Liver (tissue), 9 donors: Measurements from ENCODE around the gene EXOSC5. TPM values are rescaled to one million over a fixed set of nuclear protein-coding genes. Genes with fewer than 3 reads are reported as not detected.

ENCODE experiments used
- DNase-seq: peaks from one replicate; pipeline ENCODE4 v3.0.0-alpha.2; 2017; ENCODE audit warnings: low spot score
- H3K27ac ChIP-seq, 2 donors: one replicate each; pipeline ENCODE4 v1.7.0; 2013; ENCODE audit warnings: inconsistent platforms in 2 of 2, low read length in 2 of 2, control low read depth in 1 of 2, low read depth in 1 of 2, mild to moderate bottlenecking in 1 of 2
- H3K27me3 ChIP-seq, 4 donors: one replicate each; pipeline versions ENCODE4 v1.6.1 to v1.7.0; 2013; ENCODE audit warnings: low read length in 3 of 4, inconsistent platforms in 1 of 4, mild to moderate bottlenecking in 1 of 4, moderate library complexity in 1 of 4; ENCODE audit not compliant: control insufficient read depth in 4 of 4, insufficient read depth in 4 of 4
- H3K36me3 ChIP-seq, 4 donors: one replicate each; pipeline versions ENCODE4 v1.6.1 to v1.7.0; 2013; ENCODE audit warnings: low read length in 3 of 4, mild to moderate bottlenecking in 3 of 4, low read depth in 1 of 4, moderate library complexity in 1 of 4; ENCODE audit not compliant: control insufficient read depth in 4 of 4, insufficient read depth in 3 of 4
- H3K4me1 ChIP-seq, 4 donors: one replicate each; pipeline versions ENCODE4 v1.6.1 to v1.7.0; 2013; ENCODE audit warnings: low read length in 3 of 4, mild to moderate bottlenecking in 3 of 4, moderate library complexity in 1 of 4; ENCODE audit not compliant: control insufficient read depth in 4 of 4, insufficient read depth in 4 of 4
- H3K4me3 ChIP-seq, 3 donors: one replicate each; pipeline versions ENCODE4 v1.6.1 to v1.7.0; 2013; ENCODE audit warnings: low read length in 3 of 3, control low read depth in 1 of 3, low read depth in 1 of 3, mild to moderate bottlenecking in 1 of 3
- H3K9ac ChIP-seq, 2 donors: one replicate each; pipeline ENCODE4 v1.7.0; 2013; ENCODE audit warnings: low read length in 2 of 2, mild to moderate bottlenecking in 2 of 2, moderate library complexity in 2 of 2, control low read depth in 1 of 2, low read depth in 1 of 2
- H3K9me3 ChIP-seq, 4 donors: one replicate each; pipeline versions ENCODE4 v1.6.1 to v1.7.0; 2013; ENCODE audit warnings: low read length in 3 of 4; ENCODE audit not compliant: control insufficient read depth in 4 of 4
- EGR1 ChIP-seq, 2 donors: IDR thresholded peaks; 2 replicates each; pipeline ENCODE4 v1.6.1; 2016 to 2018; ENCODE audit warnings: antibody characterized with exemption in 2 of 2, low read depth in 2 of 2
- FOXA1 ChIP-seq: IDR thresholded peaks from 2 replicates; pipeline ENCODE4 v1.6.1; 2016; ENCODE audit warnings: antibody characterized with exemption
- FOXA2 ChIP-seq: IDR thresholded peaks from 2 replicates; pipeline ENCODE4 v1.6.1; 2016; ENCODE audit warnings: antibody characterized with exemption
- GABPA ChIP-seq, 2 donors: IDR thresholded peaks in 1 of 2; conservative IDR thresholded peaks in 1 of 2; 2 replicates each; pipeline ENCODE4 v1.6.1; 2016; ENCODE audit warnings: antibody characterized with exemption in 2 of 2, mild to moderate bottlenecking in 1 of 2, moderate library complexity in 1 of 2
- HNF4G ChIP-seq: IDR thresholded peaks from 2 replicates; pipeline ENCODE4 v1.6.1; 2016; ENCODE audit warnings: antibody characterized with exemption
- NR2F2 ChIP-seq: IDR thresholded peaks from 2 replicates; pipeline ENCODE4 v1.6.1; 2016; ENCODE audit warnings: antibody characterized with exemption
- RXRA ChIP-seq, 2 donors: IDR thresholded peaks; 2 replicates each; pipeline ENCODE4 v1.6.1; 2017 to 2018; ENCODE audit warnings: antibody characterized with exemption in 2 of 2, mild to moderate bottlenecking in 1 of 2
- SP1 ChIP-seq: IDR thresholded peaks from 2 replicates; pipeline ENCODE4 v1.6.1; 2018; ENCODE audit warnings: antibody characterized with exemption, mild to moderate bottlenecking
- TAF1 ChIP-seq: conservative IDR thresholded peaks from 2 replicates; pipeline ENCODE4 v1.6.1; 2016; ENCODE audit warnings: antibody characterized with exemption, mild to moderate bottlenecking
- YY1 ChIP-seq: IDR thresholded peaks from 2 replicates; pipeline ENCODE4 v1.6.1; 2016; ENCODE audit warnings: antibody characterized with exemption, mild to moderate bottlenecking
- WGBS: extraction: QIAGEN DNeasy Blood & Tissue Kit; methylation state at CpG from one replicate; pipeline ENCODE4 v1.1.7; 2013; 5-methylcytosine and 5-hydroxymethylcytosine counted together
- polyA plus RNA-seq, 2 donors: library from polyadenylated mRNA; stranded (reverse) in 1 of 2; unstranded in 1 of 2; fragments of 200-250 nt in 1 of 2; fragments of >200 nt in 1 of 2; fragmentation: Nextera tagmentation in 1 of 2; extraction: Ambion mirVana in 1 of 2; gene quantifications; one replicate each; pipeline versions ENCODE4 v1.2.1 to v1.2.3, GENCODE V29; 2013 to 2015
- total RNA-seq, 2 donors: library from RNA; depleted of rRNA; stranded (reverse); fragments of >200 nt; gene quantifications; one replicate each; pipeline ENCODE4 v1.2.3, GENCODE V29; 2014
- TF ChIP-seq, protein P1 (sequence below): IDR thresholded peaks from 2 replicates; pipeline ENCODE4 v1.6.1; 2016; ENCODE audit warnings: antibody characterized with exemption, mild to moderate bottlenecking
- TF ChIP-seq, protein P2 (sequence below): fragments of 150-350 bp; IDR thresholded peaks from 2 replicates; pipeline ENCODE4 v1.5.1; 2017; ENCODE audit warnings: improper control_type of control experiment, low read depth, low read length; ENCODE audit not compliant: missing input control
- TF ChIP-seq, protein P3 (sequence below): IDR thresholded peaks from 2 replicates; pipeline ENCODE4 v1.6.1; 2016; ENCODE audit warnings: antibody characterized with exemption
- TF ChIP-seq, protein P4 (sequence below): IDR thresholded peaks from 2 replicates; pipeline ENCODE4 v1.6.1; 2016; ENCODE audit warnings: antibody characterized with exemption
- donor health status: healthy.
- donor health status: healthy.
- donor health status: healthy.
- donor health status: healthy.
- donor health status: healthy.

EXOSC5 gene
- total and polyA plus RNA-seq, 4 donors = 8.3 to 26.7 (median 18.9) TPM

DNA sequence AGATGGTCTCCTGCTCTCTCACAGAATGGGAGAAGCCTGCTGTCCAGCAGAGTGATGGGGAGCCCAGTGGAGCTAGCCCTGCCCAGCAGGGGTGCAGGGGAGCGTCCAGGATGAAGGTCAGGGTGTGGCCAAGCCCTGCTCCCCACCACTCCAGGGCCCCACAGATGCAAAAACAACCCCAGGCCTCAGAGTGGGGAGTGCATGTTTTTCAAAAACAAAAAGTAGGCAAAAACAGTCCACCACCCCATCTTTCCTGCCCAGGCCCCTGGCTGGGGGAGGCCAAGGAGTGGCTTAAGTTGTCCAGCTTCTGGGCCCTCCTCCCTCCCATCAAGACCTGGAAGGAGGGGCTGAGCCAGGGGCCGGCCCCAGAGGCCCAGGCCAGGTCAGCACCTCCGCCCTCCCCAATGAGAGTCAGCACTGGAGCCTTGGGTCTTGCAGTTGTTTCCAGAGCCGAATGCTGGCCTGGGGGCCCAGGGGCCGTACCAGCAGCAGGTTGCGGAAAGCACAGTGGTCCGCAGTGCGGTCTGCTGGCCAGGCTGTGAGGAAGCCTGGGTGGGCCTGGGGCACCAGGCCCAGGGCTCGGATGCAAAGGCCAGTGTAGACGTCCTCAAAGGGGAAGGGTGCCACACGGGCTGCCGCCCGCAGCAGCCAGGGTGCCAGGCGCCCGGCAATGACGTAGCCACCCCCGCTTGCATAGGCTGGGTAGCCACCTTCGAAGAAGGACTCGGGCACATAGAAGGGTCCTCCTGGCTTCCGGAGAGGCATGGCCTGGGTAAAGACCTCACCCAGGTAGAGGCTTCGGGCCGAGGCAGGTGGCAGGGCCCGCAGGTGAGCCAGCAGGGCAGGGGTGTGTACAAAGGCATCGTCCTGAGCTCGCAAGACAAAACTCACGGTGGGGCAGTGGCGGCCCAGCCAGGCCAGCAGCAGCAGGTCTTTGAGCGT is 28.3 kb upstream of the EXOSC5 start:
- TF ChIP-seq SP1 = no peak
- TF ChIP-seq, protein P1, sequence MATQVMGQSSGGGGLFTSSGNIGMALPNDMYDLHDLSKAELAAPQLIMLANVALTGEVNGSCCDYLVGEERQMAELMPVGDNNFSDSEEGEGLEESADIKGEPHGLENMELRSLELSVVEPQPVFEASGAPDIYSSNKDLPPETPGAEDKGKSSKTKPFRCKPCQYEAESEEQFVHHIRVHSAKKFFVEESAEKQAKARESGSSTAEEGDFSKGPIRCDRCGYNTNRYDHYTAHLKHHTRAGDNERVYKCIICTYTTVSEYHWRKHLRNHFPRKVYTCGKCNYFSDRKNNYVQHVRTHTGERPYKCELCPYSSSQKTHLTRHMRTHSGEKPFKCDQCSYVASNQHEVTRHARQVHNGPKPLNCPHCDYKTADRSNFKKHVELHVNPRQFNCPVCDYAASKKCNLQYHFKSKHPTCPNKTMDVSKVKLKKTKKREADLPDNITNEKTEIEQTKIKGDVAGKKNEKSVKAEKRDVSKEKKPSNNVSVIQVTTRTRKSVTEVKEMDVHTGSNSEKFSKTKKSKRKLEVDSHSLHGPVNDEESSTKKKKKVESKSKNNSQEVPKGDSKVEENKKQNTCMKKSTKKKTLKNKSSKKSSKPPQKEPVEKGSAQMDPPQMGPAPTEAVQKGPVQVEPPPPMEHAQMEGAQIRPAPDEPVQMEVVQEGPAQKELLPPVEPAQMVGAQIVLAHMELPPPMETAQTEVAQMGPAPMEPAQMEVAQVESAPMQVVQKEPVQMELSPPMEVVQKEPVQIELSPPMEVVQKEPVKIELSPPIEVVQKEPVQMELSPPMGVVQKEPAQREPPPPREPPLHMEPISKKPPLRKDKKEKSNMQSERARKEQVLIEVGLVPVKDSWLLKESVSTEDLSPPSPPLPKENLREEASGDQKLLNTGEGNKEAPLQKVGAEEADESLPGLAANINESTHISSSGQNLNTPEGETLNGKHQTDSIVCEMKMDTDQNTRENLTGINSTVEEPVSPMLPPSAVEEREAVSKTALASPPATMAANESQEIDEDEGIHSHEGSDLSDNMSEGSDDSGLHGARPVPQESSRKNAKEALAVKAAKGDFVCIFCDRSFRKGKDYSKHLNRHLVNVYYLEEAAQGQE = no peak
- no peak for TF ChIP-seq GABPA (IDR thresholded peaks at IDR 0.05 in 1 of 2, conservative IDR thresholded peaks at IDR 0.05 in 1 of 2)
- no peak for TF ChIP-seq YY1
- TF ChIP-seq RXRA (IDR thresholded peaks at IDR 0.05) = no peak
- TF ChIP-seq, protein P2, sequence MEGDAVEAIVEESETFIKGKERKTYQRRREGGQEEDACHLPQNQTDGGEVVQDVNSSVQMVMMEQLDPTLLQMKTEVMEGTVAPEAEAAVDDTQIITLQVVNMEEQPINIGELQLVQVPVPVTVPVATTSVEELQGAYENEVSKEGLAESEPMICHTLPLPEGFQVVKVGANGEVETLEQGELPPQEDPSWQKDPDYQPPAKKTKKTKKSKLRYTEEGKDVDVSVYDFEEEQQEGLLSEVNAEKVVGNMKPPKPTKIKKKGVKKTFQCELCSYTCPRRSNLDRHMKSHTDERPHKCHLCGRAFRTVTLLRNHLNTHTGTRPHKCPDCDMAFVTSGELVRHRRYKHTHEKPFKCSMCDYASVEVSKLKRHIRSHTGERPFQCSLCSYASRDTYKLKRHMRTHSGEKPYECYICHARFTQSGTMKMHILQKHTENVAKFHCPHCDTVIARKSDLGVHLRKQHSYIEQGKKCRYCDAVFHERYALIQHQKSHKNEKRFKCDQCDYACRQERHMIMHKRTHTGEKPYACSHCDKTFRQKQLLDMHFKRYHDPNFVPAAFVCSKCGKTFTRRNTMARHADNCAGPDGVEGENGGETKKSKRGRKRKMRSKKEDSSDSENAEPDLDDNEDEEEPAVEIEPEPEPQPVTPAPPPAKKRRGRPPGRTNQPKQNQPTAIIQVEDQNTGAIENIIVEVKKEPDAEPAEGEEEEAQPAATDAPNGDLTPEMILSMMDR = no peak
- TF ChIP-seq EGR1 (IDR thresholded peaks at IDR 0.05; ENCODE audit: low read depth in 2 of 2) = no peak
- TF ChIP-seq FOXA1 = no peak
- no peak for TF ChIP-seq FOXA2
- no peak for TF ChIP-seq TAF1
- TF ChIP-seq HNF4G = no peak
- TF ChIP-seq, protein P3, sequence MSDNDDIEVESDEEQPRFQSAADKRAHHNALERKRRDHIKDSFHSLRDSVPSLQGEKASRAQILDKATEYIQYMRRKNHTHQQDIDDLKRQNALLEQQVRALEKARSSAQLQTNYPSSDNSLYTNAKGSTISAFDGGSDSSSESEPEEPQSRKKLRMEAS = no peak
- TF ChIP-seq, protein P4, sequence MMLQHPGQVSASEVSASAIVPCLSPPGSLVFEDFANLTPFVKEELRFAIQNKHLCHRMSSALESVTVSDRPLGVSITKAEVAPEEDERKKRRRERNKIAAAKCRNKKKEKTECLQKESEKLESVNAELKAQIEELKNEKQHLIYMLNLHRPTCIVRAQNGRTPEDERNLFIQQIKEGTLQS = no peak
- H3K36me3 ChIP-seq = peaks cover 9 to 54% (median 17%) of the 10 kb centered on the region in 4 donors
- peaks cover 0 to 5% (median 0%) of the 10 kb centered on the region in 4 donors for H3K4me1 ChIP-seq
- no peaks in the 10 kb centered on the region for H3K27me3 ChIP-seq
- WGBS = 87% methylated on average over 28 of the region's 28 CpGs
- no peak overlapping the region for H3K27ac ChIP-seq
- H3K4me3 ChIP-seq = no peak overlapping the region
- H3K9ac ChIP-seq = no peak overlapping the region
- DNase-seq = no peak
- H3K9me3 ChIP-seq = no peaks in the 10 kb centered on the region

DNA sequence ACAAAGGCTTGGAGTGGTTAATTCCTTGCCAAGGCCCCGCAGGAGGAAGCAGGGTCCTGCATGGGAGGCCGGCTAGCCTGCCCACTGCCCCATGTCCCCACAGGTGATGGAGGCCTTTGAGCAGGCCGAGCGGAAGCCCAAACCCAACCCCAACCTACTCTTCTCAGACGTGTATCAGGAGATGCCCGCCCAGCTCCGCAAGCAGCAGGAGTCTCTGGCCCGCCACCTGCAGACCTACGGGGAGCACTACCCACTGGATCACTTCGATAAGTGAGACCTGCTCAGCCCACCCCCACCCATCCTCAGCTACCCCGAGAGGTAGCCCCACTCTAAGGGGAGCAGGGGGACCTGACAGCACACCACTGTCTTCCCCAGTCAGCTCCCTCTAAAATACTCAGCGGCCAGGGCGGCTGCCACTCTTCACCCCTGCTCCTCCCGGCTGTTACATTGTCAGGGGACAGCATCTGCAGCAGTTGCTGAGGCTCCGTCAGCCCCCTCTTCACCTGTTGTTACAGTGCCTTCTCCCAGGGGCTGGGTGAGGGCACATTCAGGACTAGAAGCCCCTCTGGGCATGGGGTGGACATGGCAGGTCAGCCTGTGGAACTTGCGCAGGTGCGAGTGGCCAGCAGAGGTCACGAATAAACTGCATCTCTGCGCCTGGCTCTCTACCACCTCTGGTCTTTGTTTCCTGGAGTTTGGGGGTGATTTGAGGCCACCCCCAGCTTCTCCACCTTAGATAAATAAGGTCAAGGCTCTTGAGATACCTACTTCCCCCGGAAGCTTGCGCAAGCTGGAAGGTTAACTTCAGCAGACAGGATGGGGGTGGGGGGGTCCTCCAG is 27.4 kb upstream of the EXOSC5 start:
- WGBS = 82% methylated on average over 21 of the region's 21 CpGs
- DNase-seq = no peak
- H3K4me1 ChIP-seq = peaks cover 0 to 8% (median 0%) of the 10 kb centered on the region in 4 donors

More for the DNA sequence above, 27.4 kb upstream of the EXOSC5 start:
- no peak overlapping the region for H3K27ac ChIP-seq
- no peaks in the 10 kb centered on the region for H3K27me3 ChIP-seq
- H3K4me3 ChIP-seq = no peak overlapping the region
- no peaks in the 10 kb centered on the region for H3K9me3 ChIP-seq
- no peak overlapping the region for H3K9ac ChIP-seq
- H3K36me3 ChIP-seq = peaks cover 9 to 61% (median 24%) of the 10 kb centered on the region in 4 donors
- TF ChIP-seq NR2F2 = peak; percentile 18
- no peak for TF ChIP-seq EGR1 (IDR thresholded peaks at IDR 0.05; ENCODE audit: low read depth in 2 of 2)
